PC-9 (cell line): ENCODE data around the gene NEK8. TPM values are rescaled to one million over a fixed set of nuclear protein-coding genes. Genes with fewer than 3 reads are reported as not detected.

ENCODE experiments used
- BruUV-seq: library from RNA; stranded (reverse); fragments of 400-500 nt; replicated peaks from 2 replicates; lab custom pipeline; 2021; lab: Mats Ljungman, UMichigan
- CTCF ChIA-PET: fragments of 300-600 bp; sonication (Branson Sonifier 250); formaldehyde crosslinking; loops from one replicate; lab custom pipeline; 2022; ENCODE audit warnings: antibody characterized with exemption; lab: Charles Lee
- POLR2A ChIA-PET: fragments of 300-600 bp; sonication (Branson Sonifier 250); formaldehyde crosslinking; loops from one replicate; lab custom pipeline; 2022; ENCODE audit warnings: antibody characterized with exemption; ENCODE audit not compliant: unreplicated experiment; lab: Charles Lee
- DNase-seq, 2 experiments: peaks; one replicate each; pipeline versions ENCODE4 v3.0.0 to v3.0.0-alpha.2; 2015 to 2022; ENCODE audit warnings: mixed read lengths in 1 of 2
- H2AFZ ChIP-seq: fragments of 200-600 bp; sonication (generic); 2 replicates; pipeline ENCODE4 v1.8.1; 2017; ENCODE audit warnings: antibody characterized with exemption
- H3F3A ChIP-seq: fragments of 200-600 bp; sonication (generic); 2 replicates; pipeline ENCODE4 v1.8.1; 2017; ENCODE audit warnings: antibody characterized with exemption, mild to moderate bottlenecking, low read depth; ENCODE audit not compliant: insufficient read depth
- H3K27ac ChIP-seq: fragments of 200-600 bp; sonication (generic); 2 replicates; pipeline ENCODE4 v1.6.1; 2016; ENCODE audit warnings: mixed run types
- H3K27me3 ChIP-seq: fragments of 200-600 bp; sonication (generic); 2 replicates; pipeline ENCODE4 v1.6.1; 2016; ENCODE audit warnings: low read depth, mixed run types; ENCODE audit not compliant: insufficient read depth
- H3K36me3 ChIP-seq: fragments of 200-600 bp; sonication (generic); 2 replicates; pipeline ENCODE4 v1.6.1; 2016; ENCODE audit warnings: low read depth, mixed run types
- H3K4me1 ChIP-seq: fragments of 200-600 bp; sonication (generic); replicated peaks from 2 replicates; pipeline ENCODE4 v1.6.1; 2016; ENCODE audit warnings: mixed run types; ENCODE audit not compliant: insufficient read depth
- H3K4me2 ChIP-seq: fragments of 200-600 bp; sonication (generic); 2 replicates; pipeline ENCODE4 v1.6.1; 2017; ENCODE audit warnings: mixed run types
- H3K4me3 ChIP-seq: fragments of 200-600 bp; sonication (generic); 2 replicates; pipeline ENCODE4 v1.6.1; 2016; ENCODE audit warnings: mixed run types
- H3K79me2 ChIP-seq: fragments of 200-600 bp; sonication (generic); 2 replicates; pipeline ENCODE4 v1.6.1; 2017; ENCODE audit warnings: low read depth, mixed run types
- H3K9me2 ChIP-seq: fragments of 200-600 bp; sonication (generic); 2 replicates; pipeline ENCODE4 v1.8.1; 2017; ENCODE audit warnings: mild to moderate bottlenecking; ENCODE audit not compliant: insufficient read depth
- H3K9me3 ChIP-seq: fragments of 200-600 bp; sonication (generic); 2 replicates; pipeline ENCODE4 v1.8.1; 2016; ENCODE audit warnings: low read depth; ENCODE audit not compliant: insufficient read depth
- H4K20me1 ChIP-seq: fragments of 200-600 bp; sonication (generic); 2 replicates; pipeline ENCODE4 v1.8.1; 2017; ENCODE audit not compliant: insufficient read depth
- CTCF ChIP-seq: fragments of 200-600 bp; sonication (generic); conservative IDR thresholded peaks from 2 replicates; pipeline ENCODE4 v1.6.1; 2017; ENCODE audit warnings: mixed run types, antibody characterized with exemption, mild to moderate bottlenecking, moderate library complexity
- EZH2 ChIP-seq: fragments of 200-600 bp; sonication (generic); IDR thresholded peaks from 2 replicates; pipeline ENCODE4 v1.8.0; 2017; ENCODE audit warnings: antibody characterized with exemption, low read depth
- intact Hi-C: fragments of 100-400 bp; cut with micrococcal nuclease; formaldehyde crosslinking; loops from one replicate; pipeline ENCODE4 v1.10.0; 2022; ENCODE audit not compliant: unreplicated experiment
- total RNA-seq: library from RNA; stranded (reverse); gene quantifications from 2 replicates; pipeline ENCODE4 v1.2.3, GENCODE V29; 2021

Gene NEK8
- total RNA-seq, 1 experiment from 2014 or later, result 12.1 TPM

GRCh38 chr17:28760601-28761562 is 32.3 kb downstream of the NEK8 start:
- Histone ChIP-seq H2AFZ (no peak overlapping the region), H3K4me2 (no peak overlapping the region), H3K4me3 (no peak overlapping the region), H3K4me1 (peaks cover 15% of the 10 kb centered on the region), H3F3A (peaks cover 49% of the 10 kb centered on the region), H3K79me2 (peaks cover 9% of the 10 kb centered on the region), H3K9me3 (no peaks in the 10 kb centered on the region), H3K27me3 (no peaks in the 10 kb centered on the region), H3K27ac (no peak overlapping the region), H4K20me1 (peaks cover 16% of the 10 kb centered on the region; the same call in 1 of the 2 replicates), H3K9me2 (no peaks in the 10 kb centered on the region), H3K36me3 (no peaks in the 10 kb centered on the region)
- intact Hi-C loops, result loop anchor here (5.0 kb wide), 2 partner anchors 46 to 141 kb away; partner anchors contain the start of gene DHRS13
- ChIA-PET CTCF (interaction anchor here (0.5 to 0.9 kb wide), 2 partner anchors 47 to 82 kb away, joined by 3 to 13 read pairs; no protein-coding TSS in a partner anchor), POLR2A (interaction anchor here (0.5 to 0.9 kb wide), 3 partner anchors 34 to 188 kb away, joined by 3 to 6 read pairs (median 4); no protein-coding TSS in a partner anchor)
- DNase-seq, result peak; percentile 57 to 81
- BruUV-seq, result no TSS peak
- TF ChIP-seq CTCF, result no peak
- TF ChIP-seq EZH2, result no peak

GRCh38 chr17:28763137-28763799 is 34.7 kb downstream of the NEK8 start:
- H3F3A ChIP-seq, result peaks cover 39% of the 10 kb centered on the region
- no peaks in the 10 kb centered on the region for H3K9me3 ChIP-seq
- H3K27ac ChIP-seq, result no peak overlapping the region
- ChIA-PET POLR2A (interaction anchor here (0.5 to 0.7 kb wide), 2 partner anchors 9 to 473 kb away, joined by 5 to 17 read pairs; no protein-coding TSS in a partner anchor), CTCF (interaction anchor here (0.5 to 2.4 kb wide), 15 partner anchors 34 to 797 kb away, joined by 3 to 13 read pairs (median 3); partner anchors contain the start of genes NEK8, PHF12 and TLCD1)
- peaks cover 9% of the 10 kb centered on the region for H3K79me2 ChIP-seq
- H3K4me1 ChIP-seq, result peaks cover 15% of the 10 kb centered on the region
- H4K20me1 ChIP-seq, result peaks cover 21% of the 10 kb centered on the region; the same call in 1 of the 2 replicates
- H3K27me3 ChIP-seq, result no peaks in the 10 kb centered on the region
- TF ChIP-seq CTCF (no peak), EZH2 (no peak)
- intact Hi-C loops, result loop anchor here (1.0 to 5.0 kb wide), 3 partner anchors 44 to 139 kb away; partner anchors contain the start of gene DHRS13
- H3K4me3 ChIP-seq, result no peak overlapping the region
- H3K36me3 ChIP-seq, result no peaks in the 10 kb centered on the region
- no peak overlapping the region for H2AFZ ChIP-seq
- no peak overlapping the region for H3K4me2 ChIP-seq
- DNase-seq, result no peak
- H3K9me2 ChIP-seq, result no peaks in the 10 kb centered on the region
- no TSS peak for BruUV-seq

GRCh38 chr17:28763804-28764266 is 35.2 kb downstream of the NEK8 start:
- Histone ChIP-seq H3K36me3 (no peaks in the 10 kb centered on the region), H3K9me2 (no peaks in the 10 kb centered on the region), H3K9me3 (no peaks in the 10 kb centered on the region), H3K79me2 (peaks cover 9% of the 10 kb centered on the region), H3F3A (peaks cover 39% of the 10 kb centered on the region), H3K4me2 (no peak overlapping the region), H2AFZ (no peak overlapping the region), H3K4me3 (no peak overlapping the region), H4K20me1 (peaks cover 21% of the 10 kb centered on the region), H3K27me3 (no peaks in the 10 kb centered on the region), H3K27ac (no peak overlapping the region), H3K4me1 (peaks cover 15% of the 10 kb centered on the region)
- ChIA-PET POLR2A (interaction anchor here (0.5 to 0.7 kb wide), 3 partner anchors 10 to 473 kb away, joined by 5 to 17 read pairs (median 6); no protein-coding TSS in a partner anchor), CTCF (interaction anchor here (0.5 to 2.4 kb wide), 15 partner anchors 10 to 796 kb away, joined by 3 to 18 read pairs (median 3); partner anchors contain the start of genes NEK8, PHF12 and TLCD1)
- peak in 1 of 2 experiments; percentile 62 for DNase-seq
- TF ChIP-seq EZH2 (no peak), CTCF (peak; percentile 95)
- no TSS peak for BruUV-seq
- intact Hi-C loops, result loop anchor here (1.0 to 5.0 kb wide), 3 partner anchors 43 to 138 kb away; partner anchors contain the start of gene DHRS13
